B cell (primary cell): ENCODE data around the gene ACOT6. TPM values are rescaled to one million over a fixed set of nuclear protein-coding genes. Genes with fewer than 3 reads are reported as not detected.

ENCODE experiments used
- ATAC-seq: fragments of 200-7000 bp; cut with Tn5 transposase; one replicate; pipeline ENCODE4 v1.10.0; 2021; ENCODE audit warnings: low read depth, mild to moderate bottlenecking, moderate number of reproducible peaks, moderate library complexity
- CTCF ChIA-PET: fragments of 350-600 bp; sonication (Branson Sonifier 250); formaldehyde crosslinking; loops from one replicate; lab custom pipeline; 2021; ENCODE audit warnings: antibody characterized with exemption, inconsistent platforms; lab: Charles Lee
- POLR2A ChIA-PET: fragments of 350-600 bp; sonication (Branson Sonifier 250); formaldehyde crosslinking; loops from one replicate; lab custom pipeline; 2021; ENCODE audit warnings: antibody characterized with exemption; lab: Charles Lee
- DNase-seq: peaks from one replicate; pipeline ENCODE4 v3.0.0; 2013
- H2AFZ ChIP-seq: 2 replicates; pipeline ENCODE4 v1.6.1; 2012; ENCODE audit warnings: mild to moderate bottlenecking, low read depth, low read length; ENCODE audit not compliant: insufficient read depth, poor library complexity, severe bottlenecking
- H3K27ac ChIP-seq, 2 donors: 1 replicate in 1 of 2; 2 replicates in 1 of 2; pipeline ENCODE4 v1.5.1; 2012 to 2013; ENCODE audit warnings: low read length in 2 of 2, mild to moderate bottlenecking in 2 of 2, moderate library complexity in 1 of 2
- H3K27me3 ChIP-seq, 4 experiments: fragments of 200-600 bp in 1 of 4; sonication (generic) in 1 of 4; replicated peaks in 1 of 4; 1 replicate in 2 of 4; 2 replicates in 2 of 4; pipeline versions ENCODE4 v1.6.1 to v1.7.0; 2013 to 2016; ENCODE audit warnings: low read length in 3 of 4, mild to moderate bottlenecking in 2 of 4, mixed read lengths in 1 of 4, moderate library complexity in 1 of 4; ENCODE audit not compliant: insufficient read depth in 4 of 4, control insufficient read depth in 3 of 4; ENCODE audit errors: control extremely low read depth in 1 of 4
- H3K36me3 ChIP-seq, 2 experiments: replicated peaks in 1 of 2; 1 replicate in 1 of 2; 2 replicates in 1 of 2; pipeline versions ENCODE4 v1.6.1 to v1.7.1; 2013; ENCODE audit warnings: low read length in 1 of 2; ENCODE audit not compliant: insufficient read depth in 2 of 2, control insufficient read depth in 1 of 2; ENCODE audit errors: control extremely low read depth in 1 of 2, extremely low read depth in 1 of 2
- H3K4me1 ChIP-seq, 2 donors: fragments of 200-600 bp in 1 of 2; sonication (generic) in 1 of 2; 1 replicate in 1 of 2; 2 replicates in 1 of 2; pipeline versions ENCODE4 v1.5.1 to v1.6.1; 2013 to 2017; ENCODE audit warnings: low read length in 2 of 2; ENCODE audit not compliant: control insufficient read depth in 2 of 2, insufficient read depth in 2 of 2
- H3K4me2 ChIP-seq: replicated peaks from 2 replicates; pipeline ENCODE3; 2012; ENCODE audit warnings: mild to moderate bottlenecking, low read depth, low read length; ENCODE audit not compliant: poor library complexity, severe bottlenecking
- H3K4me3 ChIP-seq, 5 experiments: fragments of 200-600 bp in 1 of 5; sonication (generic) in 1 of 5; 1 replicate in 3 of 5; 2 replicates in 2 of 5; pipeline versions ENCODE4 v1.5.1 to v1.7.0; 2011 to 2016; ENCODE audit warnings: low read length in 4 of 5, mild to moderate bottlenecking in 4 of 5, low read depth in 2 of 5, control low read depth in 1 of 5, moderate library complexity in 1 of 5; ENCODE audit not compliant: insufficient read depth in 1 of 5; ENCODE audit errors: control extremely low read depth in 1 of 5, extremely low read depth in 1 of 5
- H3K79me2 ChIP-seq: fragments of 200-600 bp; sonication (generic); one replicate; pipeline ENCODE4 v1.6.0; 2016; ENCODE audit warnings: low read length; ENCODE audit not compliant: control insufficient read depth, insufficient read depth
- H3K9ac ChIP-seq: fragments of 200-600 bp; sonication (generic); 2 replicates; pipeline ENCODE4 v1.6.1; 2017; ENCODE audit warnings: mild to moderate bottlenecking, low read length, moderate library complexity
- H3K9me3 ChIP-seq, 3 donors: one replicate each; pipeline versions ENCODE4 v1.6.1 to v1.7.1; 2013; ENCODE audit warnings: low read length in 2 of 3; ENCODE audit not compliant: control insufficient read depth in 2 of 3, insufficient read depth in 1 of 3; ENCODE audit errors: control extremely low read depth in 1 of 3
- H4K20me1 ChIP-seq: 2 replicates; pipeline ENCODE4 v1.6.0; 2012; ENCODE audit warnings: mild to moderate bottlenecking, low read length; ENCODE audit not compliant: insufficient read depth, control insufficient read depth, poor library complexity, severe bottlenecking
- H3K27ac Mint-ChIP-seq: one replicate; pipeline ENCODE4 v1.8.0; 2021; ENCODE audit warnings: mixed read lengths
- H3K27me3 Mint-ChIP-seq: one replicate; pipeline ENCODE4 v1.8.0; 2021; ENCODE audit warnings: mixed read lengths
- H3K4me1 Mint-ChIP-seq: one replicate; pipeline ENCODE4 v1.8.0; 2021; ENCODE audit warnings: mixed read lengths
- H3K4me3 Mint-ChIP-seq: one replicate; pipeline ENCODE4 v1.8.0; 2021; ENCODE audit warnings: mixed read lengths
- H3K9me3 Mint-ChIP-seq: one replicate; pipeline ENCODE4 v1.8.0; 2022; ENCODE audit warnings: mixed read lengths; ENCODE audit not compliant: insufficient read depth
- EZH2 ChIP-seq: IDR thresholded peaks from 2 replicates; pipeline ENCODE4 v1.6.1; 2012; ENCODE audit warnings: borderline replicate concordance, low read depth, mild to moderate bottlenecking, moderate library complexity, low read length; ENCODE audit not compliant: insufficient read depth, poor library complexity, severe bottlenecking
- WGBS: methylation state at CpG from one replicate; pipeline ENCODE4 v1.1.5; 2013; ENCODE audit warnings: missing lambda C conversion rate; ENCODE audit not compliant: insufficient coverage; 5-methylcytosine and 5-hydroxymethylcytosine counted together
- intact Hi-C: fragments of 100-400 bp; cut with micrococcal nuclease; formaldehyde crosslinking; loops from one replicate; pipeline ENCODE4 v1.10.0; 2022
- polyA plus RNA-seq: library from polyadenylated mRNA; depleted of rRNA; stranded (reverse); fragments of >200 nt; gene quantifications from 2 replicates; pipeline ENCODE4 v1.2.3, GENCODE V29; 2012
- total RNA-seq, 2 donors: library from RNA; stranded (reverse); fragments of 120-200 nt in 1 of 2; gene quantifications; 1 replicate in 1 of 2; 2 replicates in 1 of 2; pipeline versions ENCODE4 v1.2.3 to v1.2.4, GENCODE V29; 2013 to 2022
- TF ChIP-seq, protein P1 (sequence below): fragments of 200-600 bp; IDR thresholded peaks from one replicate; pipeline ENCODE4 v1.8.0; 2022; ENCODE audit warnings: antibody characterized with exemption, mild to moderate bottlenecking

Gene ACOT6
- total and polyA plus RNA-seq, 2 donors (not counting 1 experiment from before 2014, with no cell fraction given): not detected

DNA sequence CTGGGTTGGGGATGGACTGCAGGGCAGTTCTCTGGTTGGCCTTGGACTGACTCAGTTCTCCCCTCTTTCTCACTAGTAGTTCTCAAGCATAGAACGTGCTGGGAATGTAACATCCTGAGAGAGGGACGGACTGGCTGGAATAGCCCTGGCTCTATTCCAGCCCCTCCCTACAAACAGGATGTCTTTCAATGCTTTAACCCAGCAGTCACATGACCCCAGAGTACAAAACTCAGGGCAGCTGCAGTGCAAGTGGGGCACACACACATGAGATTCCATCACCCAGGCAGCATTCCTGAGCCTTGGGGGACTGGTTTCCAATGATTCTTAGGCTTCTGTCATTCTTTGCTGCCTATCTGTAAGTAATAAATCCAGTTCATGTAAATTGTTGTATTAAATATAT lies 1.6 kb upstream of the ACOT6 start:
- no peaks in the 10 kb centered on the region for H3K79me2 ChIP-seq
- ATAC-seq (no peak), DNase-seq (no peak)
- TF ChIP-seq, protein P1, sequence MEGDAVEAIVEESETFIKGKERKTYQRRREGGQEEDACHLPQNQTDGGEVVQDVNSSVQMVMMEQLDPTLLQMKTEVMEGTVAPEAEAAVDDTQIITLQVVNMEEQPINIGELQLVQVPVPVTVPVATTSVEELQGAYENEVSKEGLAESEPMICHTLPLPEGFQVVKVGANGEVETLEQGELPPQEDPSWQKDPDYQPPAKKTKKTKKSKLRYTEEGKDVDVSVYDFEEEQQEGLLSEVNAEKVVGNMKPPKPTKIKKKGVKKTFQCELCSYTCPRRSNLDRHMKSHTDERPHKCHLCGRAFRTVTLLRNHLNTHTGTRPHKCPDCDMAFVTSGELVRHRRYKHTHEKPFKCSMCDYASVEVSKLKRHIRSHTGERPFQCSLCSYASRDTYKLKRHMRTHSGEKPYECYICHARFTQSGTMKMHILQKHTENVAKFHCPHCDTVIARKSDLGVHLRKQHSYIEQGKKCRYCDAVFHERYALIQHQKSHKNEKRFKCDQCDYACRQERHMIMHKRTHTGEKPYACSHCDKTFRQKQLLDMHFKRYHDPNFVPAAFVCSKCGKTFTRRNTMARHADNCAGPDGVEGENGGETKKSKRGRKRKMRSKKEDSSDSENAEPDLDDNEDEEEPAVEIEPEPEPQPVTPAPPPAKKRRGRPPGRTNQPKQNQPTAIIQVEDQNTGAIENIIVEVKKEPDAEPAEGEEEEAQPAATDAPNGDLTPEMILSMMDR: no peak
- TF ChIP-seq EZH2: no peak
- POLR2A ChIA-PET: no interaction called here
- H3K9me3 ChIP-seq: peaks cover 0 to 8% (median 0%) of the 10 kb centered on the region in 3 donors
- no peak overlapping the region for H2AFZ ChIP-seq
- CTCF ChIA-PET: interaction anchor here (0.6 to 1.3 kb wide), 2 partner anchors 9 to 117 kb away, joined by 3 read pairs; no protein-coding TSS in a partner anchor
- H3K27me3 Mint-ChIP-seq: peaks cover 9% of the 10 kb centered on the region
- no peak overlapping the region for H3K4me3 ChIP-seq
- H3K9ac ChIP-seq: no peak overlapping the region
- H3K27me3 ChIP-seq: peaks cover 0 to 8% (median 0%) of the 10 kb centered on the region in 4 experiments
- no peak overlapping the region for H3K27ac ChIP-seq
- WGBS: 90% methylated on average over 2 of the region's 2 CpGs
- peaks cover 4% of the 10 kb centered on the region in 2 donors for H3K4me1 ChIP-seq
- H3K4me1 Mint-ChIP-seq: peaks cover 6% of the 10 kb centered on the region
- no peak overlapping the region for H3K27ac Mint-ChIP-seq
- H3K4me3 Mint-ChIP-seq: no peak overlapping the region
- H3K4me2 ChIP-seq: no peak overlapping the region
- intact Hi-C loops: no loop called here
- no peaks in the 10 kb centered on the region for H3K9me3 Mint-ChIP-seq
- H3K36me3 ChIP-seq: no peaks in the 10 kb centered on the region
- H4K20me1 ChIP-seq: no peaks in the 10 kb centered on the region

GRCh38 chr14:73613046-73613383 lies 698 bp downstream of the ACOT6 start:
- intact Hi-C loops: loop anchor here (1.0 kb wide), 1 partner anchor 21 kb away; no protein-coding TSS in a partner anchor

More at GRCh38 chr14:73613046-73613383, 698 bp downstream of the ACOT6 start:
- Mint-ChIP-seq H3K4me3 (peak overlapping the region; percentile 87), H3K4me1 (peaks cover 6% of the 10 kb centered on the region), H3K27me3 (peaks cover 5% of the 10 kb centered on the region), H3K27ac (peak overlapping the region; percentile 70), H3K9me3 (no peaks in the 10 kb centered on the region)
- no peak overlapping the region for H3K27ac ChIP-seq
- H3K4me3 ChIP-seq: peak overlapping the region; percentile 15 to 73 (median 59)
- H3K79me2 ChIP-seq: no peaks in the 10 kb centered on the region
- peaks cover 0 to 5% (median 0%) of the 10 kb centered on the region in 3 donors for H3K9me3 ChIP-seq
- H3K36me3 ChIP-seq: no peaks in the 10 kb centered on the region
- DNase-seq: no peak
- POLR2A ChIA-PET: interaction anchor here (0.7 to 1.0 kb wide), 3 partner anchors 21 to 334 kb away, joined by 3 to 8 read pairs (median 5); partner anchors contain the start of gene ACOT4
- H3K4me1 ChIP-seq: peaks cover 4% of the 10 kb centered on the region in 2 donors
- ATAC-seq: peak; percentile 10
- 5% methylated on average over 11 of the region's 13 CpGs for WGBS
- H3K27me3 ChIP-seq: peaks cover 0 to 6% (median 0%) of the 10 kb centered on the region in 4 experiments
- peak overlapping the region; percentile 92 for H2AFZ ChIP-seq
- H3K9ac ChIP-seq: peak overlapping the region; percentile 67
- TF ChIP-seq, protein P1: no peak
- no peak for TF ChIP-seq EZH2
- H3K4me2 ChIP-seq: peak overlapping the region; percentile 83
- H4K20me1 ChIP-seq: no peaks in the 10 kb centered on the region
- CTCF ChIA-PET: interaction anchor here (0.6 to 2.4 kb wide), 8 partner anchors 13 to 116 kb away, joined by 3 to 16 read pairs (median 4); partner anchors contain the start of genes ACOT2 and ACOT4
